Cortex of kidney (tissue), 1 donor: ENCODE measurements around the gene KCNK2.

Experiments
- DNase-seq: peaks from one replicate; lab custom pipeline; 2025; lab: John Stamatoyannopoulos, UW

The KCNK2 gene

DNA sequence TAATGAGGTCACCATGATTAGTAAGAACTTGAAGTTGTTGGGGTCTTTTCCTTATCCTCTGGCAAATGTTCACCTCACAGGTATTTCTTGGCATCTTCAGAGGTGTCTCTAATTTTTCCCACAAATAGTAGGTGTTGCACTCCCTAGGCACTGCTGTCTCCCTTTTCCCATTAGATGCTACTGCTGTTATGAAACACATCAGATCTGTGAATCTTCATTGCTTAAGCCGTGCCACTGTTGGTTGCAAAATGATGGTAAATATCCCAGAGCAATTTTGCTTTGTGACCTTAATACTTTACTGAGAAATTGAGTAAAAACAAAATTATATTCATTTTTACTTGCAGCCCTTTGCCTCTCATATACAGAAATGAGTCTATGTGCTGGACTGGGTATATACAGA, 169.6 kb downstream of the KCNK2 start:
- no peak for DNase-seq

DNA sequence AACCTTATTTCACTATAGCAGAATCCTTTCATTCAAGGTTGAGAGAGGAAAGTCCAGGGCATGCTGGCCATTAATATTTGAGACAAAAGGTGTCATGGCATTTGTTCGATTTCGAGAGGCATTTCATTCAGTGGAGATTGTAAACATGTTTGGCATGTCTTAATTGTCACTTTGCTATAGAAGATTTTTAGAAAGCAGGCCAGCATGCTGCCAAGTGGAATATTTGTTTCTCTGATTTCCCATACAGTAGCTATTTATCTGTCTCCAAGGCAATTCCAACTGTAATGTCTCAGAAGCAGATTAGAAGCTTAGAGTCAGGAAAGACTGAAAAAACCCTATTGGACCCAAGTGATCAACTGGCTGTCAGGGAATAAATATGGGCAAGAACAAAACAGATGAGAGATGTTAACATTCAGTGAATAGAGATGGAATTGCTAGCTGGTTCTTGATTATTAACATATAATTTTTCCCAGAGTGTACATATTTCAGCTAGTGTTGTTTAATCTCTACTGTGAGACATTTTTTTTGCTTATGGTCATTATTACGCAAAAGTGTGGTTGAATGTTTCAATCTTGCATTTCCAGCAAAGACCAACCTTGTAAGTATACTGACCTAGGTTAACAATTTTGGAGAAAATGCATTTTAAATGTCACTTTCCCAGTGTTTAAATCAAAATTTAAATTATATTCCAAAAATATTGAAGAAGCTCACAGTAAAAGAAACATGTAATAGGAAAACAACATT, 174.6 kb downstream of the KCNK2 start:
- DNase-seq: no peak

DNA sequence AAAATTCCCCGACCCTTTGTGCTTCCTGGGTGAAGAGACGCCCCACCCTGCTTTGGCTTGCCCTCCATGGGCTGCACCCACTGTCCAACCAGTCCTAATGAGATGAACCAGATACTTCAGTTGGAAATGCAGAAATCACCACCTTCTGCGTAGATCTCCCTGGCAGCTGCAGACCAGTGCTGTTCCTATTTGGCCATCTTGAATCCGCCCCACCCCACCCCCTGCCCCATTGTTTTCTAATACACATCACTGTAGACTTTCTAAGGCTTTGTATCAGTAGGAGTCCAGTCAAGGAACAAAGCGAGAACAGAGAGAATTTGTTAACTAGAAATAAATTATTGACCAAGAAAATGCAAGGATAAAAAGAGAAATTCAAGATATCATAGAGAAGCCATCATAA, 178.2 kb downstream of the KCNK2 start:
- DNase-seq: no peak

DNA sequence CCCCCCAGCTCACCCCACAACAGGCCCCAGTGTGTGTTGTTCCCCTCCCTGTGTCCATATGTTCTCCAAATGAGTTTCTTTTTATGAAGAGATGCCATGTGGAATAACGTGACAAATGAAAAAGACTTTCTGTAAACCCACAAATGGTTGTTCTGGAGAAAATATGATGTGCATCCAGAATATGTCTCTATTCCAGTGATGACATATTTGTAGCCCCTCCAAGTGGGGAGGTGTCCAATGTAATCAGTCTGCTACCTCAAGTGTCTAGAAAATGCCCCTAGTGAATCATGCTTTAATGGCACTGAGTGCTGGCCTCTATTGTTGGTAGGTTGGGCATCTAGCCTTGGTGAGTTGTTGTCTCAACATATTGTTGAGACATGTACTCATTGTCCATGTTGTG, 179.6 kb downstream of the KCNK2 start:
- DNase-seq: no peak

DNA sequence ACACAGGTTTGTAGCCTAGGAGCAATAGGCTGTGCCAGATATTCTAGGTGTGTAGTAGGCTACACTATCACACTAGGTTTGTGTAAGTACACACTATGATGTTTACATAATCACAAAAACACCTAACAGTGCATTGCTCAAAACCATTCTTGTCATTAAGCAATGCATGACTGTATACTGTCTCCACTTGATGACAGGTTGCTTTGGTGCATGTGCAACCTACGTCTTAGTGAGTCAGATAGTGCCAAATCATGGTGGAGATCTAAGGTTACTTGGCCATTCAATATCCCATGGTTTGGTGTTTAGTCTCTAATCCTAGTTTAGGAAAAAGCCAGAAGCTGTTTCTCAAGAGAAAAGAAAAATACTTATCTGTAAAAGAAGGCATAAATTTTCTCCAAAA, 181.1 kb downstream of the KCNK2 start:
- DNase-seq: no peak

DNA sequence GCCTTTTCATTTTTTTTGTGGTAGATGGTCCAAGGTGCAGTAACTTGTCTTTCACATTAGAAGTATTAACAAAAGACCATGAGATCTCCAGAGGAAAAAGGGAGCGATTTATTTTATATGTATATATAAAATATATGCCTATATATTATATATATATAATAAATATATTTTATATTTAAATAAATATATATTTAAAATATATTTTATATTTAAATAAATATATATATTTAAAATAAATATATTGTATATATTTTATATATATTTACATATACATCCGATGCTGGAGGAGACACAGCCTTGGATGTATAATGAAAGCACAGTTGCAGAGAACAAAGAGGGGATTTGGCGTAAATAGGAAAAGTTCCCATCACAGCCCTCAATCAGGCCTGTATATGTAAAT, 182.1 kb downstream of the KCNK2 start:
- no peak for DNase-seq

DNA sequence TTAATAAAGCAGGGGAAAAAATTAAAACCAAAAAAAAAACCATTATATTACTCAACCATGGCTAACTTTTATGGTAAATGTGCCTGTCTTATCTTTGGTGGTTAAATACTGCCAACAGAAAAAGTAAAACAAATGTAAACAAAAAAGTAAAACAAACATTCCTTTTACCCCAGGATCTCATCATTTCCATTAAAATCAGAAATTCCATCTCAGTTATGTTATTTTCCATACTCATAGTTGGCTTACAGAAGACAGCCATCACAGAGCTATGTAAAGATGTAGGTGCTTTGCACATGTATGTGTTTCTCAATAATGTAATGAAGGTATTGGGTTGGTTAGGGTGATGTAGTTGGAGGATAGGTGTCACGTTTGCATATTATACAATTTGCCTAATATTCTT, 185.0 kb downstream of the KCNK2 start:
- DNase-seq: no peak

DNA sequence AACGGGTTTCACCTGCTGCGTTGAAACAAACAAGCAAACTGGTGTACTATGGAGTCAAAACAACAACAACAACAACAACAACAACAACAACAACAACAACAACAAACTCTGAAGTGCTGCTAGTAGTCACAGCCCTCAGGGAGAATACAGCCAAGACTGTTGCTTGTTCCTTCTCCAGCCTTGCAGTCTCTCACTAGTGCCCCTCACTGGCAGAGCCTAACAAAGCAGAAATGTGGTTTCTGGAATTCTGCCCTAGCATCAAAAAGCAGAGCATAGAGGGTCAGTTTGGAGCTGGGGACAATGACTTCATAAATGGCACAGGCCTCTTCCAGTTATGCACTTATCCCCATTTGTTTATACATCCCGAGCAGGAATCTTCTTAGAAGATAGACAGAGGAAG, 187.4 kb downstream of the KCNK2 start:
- no peak for DNase-seq

DNA sequence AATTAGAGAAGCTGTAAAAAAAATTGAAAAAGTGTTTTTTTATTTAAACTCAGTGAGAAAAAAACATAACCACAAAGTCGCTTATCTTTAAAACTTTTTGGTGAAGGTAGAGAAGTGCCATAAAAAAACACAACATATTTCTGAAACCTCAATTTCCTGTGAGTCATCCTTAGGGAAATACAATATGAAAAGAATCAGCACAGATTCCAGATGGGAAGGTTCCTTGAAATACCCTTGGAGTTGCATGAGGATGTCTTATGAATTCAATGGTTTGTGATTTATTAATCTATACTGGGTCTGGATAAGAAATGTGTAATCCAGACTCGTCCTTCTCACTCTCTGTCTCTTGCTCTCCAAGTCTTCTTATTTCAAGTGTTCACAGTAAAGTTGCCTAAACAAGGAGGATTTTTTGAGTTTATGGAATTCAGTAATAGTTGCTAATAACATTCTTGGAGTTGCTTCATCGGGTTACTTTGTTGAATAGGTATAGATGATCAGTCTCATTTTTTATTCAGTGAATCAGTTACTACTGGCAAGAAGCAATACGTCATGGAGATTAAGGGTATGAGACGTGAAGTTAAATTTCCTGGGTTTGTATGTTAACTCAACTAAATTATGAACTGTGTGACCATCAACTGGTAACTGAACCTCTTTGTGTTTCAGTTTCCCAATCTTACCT, 191.4 kb downstream of the KCNK2 start:
- no peak for DNase-seq

DNA sequence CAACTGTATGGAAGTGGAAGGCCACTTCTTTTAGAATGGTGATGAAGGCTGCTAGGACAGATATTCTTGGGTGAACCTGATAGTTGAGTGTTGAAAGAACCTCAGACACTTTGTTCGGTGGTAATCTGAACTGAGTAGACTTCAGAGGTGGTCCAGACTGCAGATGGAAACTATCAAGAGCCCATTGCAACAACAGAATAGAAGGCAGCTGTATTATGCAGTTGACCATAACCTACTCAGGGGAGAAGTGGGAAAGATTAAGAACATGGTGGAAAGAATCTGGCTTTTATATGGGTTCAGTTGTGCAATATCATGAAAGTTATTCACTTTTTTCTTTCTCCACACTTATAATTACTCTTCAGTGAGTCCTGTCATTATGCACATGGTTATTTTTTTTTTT, 194.0 kb downstream of the KCNK2 start:
- no peak for DNase-seq

DNA sequence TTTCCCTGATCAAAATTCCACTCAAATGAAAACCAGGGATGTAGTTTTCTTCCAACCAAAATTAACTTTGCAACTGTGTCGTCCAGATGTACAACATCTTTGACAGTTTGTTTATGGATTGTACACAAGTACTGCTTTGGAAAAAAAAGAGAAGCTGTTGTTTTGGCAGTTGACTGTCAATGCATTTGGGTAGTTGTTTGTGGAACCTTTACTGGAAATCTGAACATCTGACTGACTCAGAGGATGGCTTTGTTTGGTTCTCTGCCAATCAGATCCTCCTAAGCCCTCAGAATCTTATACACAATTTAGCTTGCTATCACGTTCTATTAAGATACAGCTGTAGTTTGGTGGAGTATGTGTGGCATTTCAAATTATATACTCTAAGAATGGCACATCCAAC, 195.0 kb downstream of the KCNK2 start:
- no peak for DNase-seq

DNA sequence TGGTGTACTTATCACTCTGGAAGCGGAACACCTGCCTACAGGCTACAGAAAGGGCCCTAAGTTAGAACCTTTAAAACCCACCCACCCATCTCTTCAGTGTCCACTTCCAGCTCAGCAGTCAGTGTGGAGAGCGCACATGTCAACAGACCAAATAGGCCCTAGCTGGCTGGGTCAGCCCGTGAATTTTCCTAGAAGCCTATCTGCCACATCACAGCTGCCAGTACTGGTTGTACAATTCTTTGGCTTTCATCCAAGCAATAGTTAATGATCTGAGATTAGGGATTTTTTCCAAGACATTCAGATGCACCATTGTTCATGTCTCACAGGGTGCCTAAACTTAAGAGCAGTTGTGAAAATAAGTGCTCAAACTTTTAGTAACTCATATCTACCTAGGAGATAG, 197.1 kb downstream of the KCNK2 start:
- DNase-seq: no peak

DNA sequence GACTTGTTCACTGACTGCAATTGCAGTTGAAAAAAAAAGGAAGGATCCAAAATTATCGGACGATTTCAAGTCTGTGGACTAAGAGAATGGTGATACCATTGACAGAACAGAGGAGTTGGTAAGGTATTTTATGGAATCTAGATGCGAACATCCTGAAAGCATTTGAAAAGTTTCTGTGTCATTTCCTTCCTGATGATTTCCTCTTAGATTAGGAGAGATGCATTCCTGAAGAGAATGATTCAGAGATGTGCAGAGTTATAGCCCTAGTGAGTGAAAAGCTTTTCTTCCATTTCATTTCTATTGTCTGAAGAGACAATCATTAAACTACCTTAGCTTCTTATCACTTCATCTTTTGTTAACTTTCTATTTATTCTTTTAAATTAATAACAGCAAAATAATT, 200.0 kb downstream of the KCNK2 start:
- DNase-seq: no peak

DNA sequence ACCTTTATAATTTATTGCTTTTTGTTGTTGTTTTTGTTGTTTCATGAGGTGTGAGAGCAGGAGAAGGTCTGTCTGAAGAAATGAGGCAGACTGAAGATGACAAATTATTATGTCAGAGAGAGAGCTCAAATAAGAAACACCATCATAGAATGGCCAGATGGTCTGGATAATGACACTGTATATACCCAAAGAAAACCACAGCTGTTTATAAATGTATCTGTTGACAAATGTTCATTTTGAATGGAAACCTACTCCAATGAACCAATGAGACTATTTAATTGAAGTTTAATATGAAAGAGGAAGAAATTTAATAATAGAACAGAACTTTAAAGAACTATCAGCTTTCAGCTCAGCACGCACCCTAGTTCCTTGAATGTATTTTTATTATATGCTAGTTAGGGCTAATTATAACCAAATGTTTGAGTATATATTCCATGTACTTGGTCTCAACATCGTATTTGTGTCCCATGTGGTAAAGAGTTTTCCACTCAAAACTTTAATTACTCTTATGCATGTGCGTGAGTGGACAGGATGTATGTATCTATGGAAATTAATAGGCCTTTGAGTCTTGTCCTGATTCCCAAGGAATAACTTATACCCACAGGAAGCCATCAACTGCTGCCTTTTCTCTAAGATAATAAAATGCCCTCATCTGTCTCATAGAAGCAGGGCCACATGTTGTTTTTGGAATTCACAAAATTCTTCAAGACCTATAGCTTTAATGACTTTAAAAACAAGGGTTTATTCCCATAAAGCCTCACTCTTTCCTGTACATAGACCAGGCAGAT, 202.7 kb downstream of the KCNK2 start:
- DNase-seq: no peak
